OCI-LY1 (cell line): Measurements from ENCODE around the gene ZNF354C.

Experiments
- EZH2 ChIP-seq: fragments of 200-600 bp; sonication (generic), shearing (Covaris generic); IDR thresholded peaks from 2 replicates; pipeline ENCODE4 v1.8.0; 2017; ENCODE audit warnings: borderline replicate concordance, mixed run types, mild to moderate bottlenecking, antibody characterized with exemption, low read length, moderate library complexity, mixed read lengths
- TF ChIP-seq, protein P1 (sequence below): fragments of 200-600 bp; sonication (generic), shearing (Covaris generic); IDR thresholded peaks from 2 replicates; pipeline ENCODE4 v1.5.1; 2017; ENCODE audit warnings: mild to moderate bottlenecking, antibody characterized with exemption, low read length, moderate library complexity, mixed read lengths

DNA sequence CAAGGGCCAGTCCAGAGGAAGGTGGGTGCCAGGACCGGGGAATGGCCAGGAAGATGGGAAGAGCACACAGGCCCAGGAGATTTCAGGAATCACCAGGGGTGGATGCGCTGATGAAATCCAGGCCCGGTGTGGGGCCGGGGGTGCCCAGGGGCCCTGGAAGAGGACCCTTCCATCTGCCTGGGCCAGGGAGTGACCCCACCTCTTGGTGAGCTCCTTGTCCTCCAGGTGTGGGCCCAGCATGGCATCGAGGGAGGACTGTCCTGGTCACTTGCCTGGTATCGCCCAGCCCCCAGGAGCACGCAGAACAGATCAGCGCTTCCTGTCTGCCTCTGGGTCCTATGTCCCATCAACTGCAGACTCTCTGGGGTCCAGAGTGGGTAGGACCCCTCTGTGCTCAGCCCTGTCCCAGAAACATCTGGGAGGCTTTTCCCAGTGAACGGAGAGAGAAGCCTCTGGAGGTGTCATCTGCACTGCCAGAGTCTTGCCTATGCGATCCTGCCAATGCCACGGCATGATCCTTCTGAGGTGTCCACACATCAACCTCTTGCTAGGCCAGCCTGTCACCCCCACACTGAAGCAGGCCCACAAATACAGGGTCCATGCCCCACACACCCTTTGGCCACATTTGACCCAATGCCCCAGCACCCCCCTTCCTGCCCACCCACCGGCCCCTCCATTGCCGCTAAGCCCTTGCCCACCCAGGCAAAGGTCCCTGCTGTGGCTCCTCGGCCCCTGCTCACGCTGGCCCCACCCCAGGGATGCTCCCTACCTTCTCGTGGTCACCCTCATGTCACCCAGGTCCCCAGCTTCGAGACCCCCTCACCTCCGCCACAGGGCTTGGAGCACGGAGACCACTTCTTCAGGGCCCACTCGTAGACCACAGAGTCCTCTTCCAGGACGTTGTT is 67.2 kb downstream of the ZNF354C start:
- TF ChIP-seq EZH2 = no peak
- TF ChIP-seq, protein P1, sequence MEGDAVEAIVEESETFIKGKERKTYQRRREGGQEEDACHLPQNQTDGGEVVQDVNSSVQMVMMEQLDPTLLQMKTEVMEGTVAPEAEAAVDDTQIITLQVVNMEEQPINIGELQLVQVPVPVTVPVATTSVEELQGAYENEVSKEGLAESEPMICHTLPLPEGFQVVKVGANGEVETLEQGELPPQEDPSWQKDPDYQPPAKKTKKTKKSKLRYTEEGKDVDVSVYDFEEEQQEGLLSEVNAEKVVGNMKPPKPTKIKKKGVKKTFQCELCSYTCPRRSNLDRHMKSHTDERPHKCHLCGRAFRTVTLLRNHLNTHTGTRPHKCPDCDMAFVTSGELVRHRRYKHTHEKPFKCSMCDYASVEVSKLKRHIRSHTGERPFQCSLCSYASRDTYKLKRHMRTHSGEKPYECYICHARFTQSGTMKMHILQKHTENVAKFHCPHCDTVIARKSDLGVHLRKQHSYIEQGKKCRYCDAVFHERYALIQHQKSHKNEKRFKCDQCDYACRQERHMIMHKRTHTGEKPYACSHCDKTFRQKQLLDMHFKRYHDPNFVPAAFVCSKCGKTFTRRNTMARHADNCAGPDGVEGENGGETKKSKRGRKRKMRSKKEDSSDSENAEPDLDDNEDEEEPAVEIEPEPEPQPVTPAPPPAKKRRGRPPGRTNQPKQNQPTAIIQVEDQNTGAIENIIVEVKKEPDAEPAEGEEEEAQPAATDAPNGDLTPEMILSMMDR = no peak
